Peyer's patch (tissue), 4 donors: ENCODE results near the gene TNFAIP1. TPM values are rescaled to one million over a fixed set of nuclear protein-coding genes. Genes with fewer than 3 reads are reported as not detected.

Experiments used
- DNase-seq, 3 donors: peaks; one replicate each; pipeline ENCODE4 v3.0.0-alpha.2; 2017 to 2019
- H3K27ac ChIP-seq, 4 donors: fragments of 200-600 bp; sonication (generic); one replicate each; pipeline ENCODE4 v1.5.1; 2016 to 2019
- H3K27me3 ChIP-seq, 2 donors: fragments of 200-600 bp; sonication (generic); one replicate each; pipeline ENCODE4 v1.5.1; 2019
- H3K36me3 ChIP-seq, 3 donors: fragments of 200-600 bp; sonication (generic); one replicate each; pipeline ENCODE4 v1.5.1; 2016 to 2019
- H3K4me1 ChIP-seq, 4 donors: fragments of 200-600 bp; sonication (generic); one replicate each; pipeline ENCODE4 v1.5.1; 2016 to 2019
- H3K4me3 ChIP-seq, 4 donors: fragments of 200-600 bp; sonication (generic); 1 replicate in 3 of 4; 2 replicates in 1 of 4; pipeline ENCODE4 v1.5.1; 2016 to 2019; ENCODE audit warnings: mild to moderate bottlenecking in 1 of 4
- H3K9me3 ChIP-seq, 4 donors: fragments of 200-600 bp; sonication (generic); one replicate each; pipeline ENCODE4 v1.5.1; 2016 to 2019; ENCODE audit warnings: mild to moderate bottlenecking in 1 of 4
- CTCF ChIP-seq, 6 experiments: fragments of 450-650 bp in 4 of 6; fragments of 200-600 bp in 2 of 6; sonication (generic) in 1 of 6; IDR thresholded peaks; one replicate each; pipeline ENCODE4 v1.5.1; 2017 to 2019; ENCODE audit warnings: antibody characterized with exemption in 6 of 6, mild to moderate bottlenecking in 3 of 6, moderate library complexity in 1 of 6
- POLR2A ChIP-seq, 2 donors: fragments of 450-650 bp; IDR thresholded peaks; one replicate each; pipeline ENCODE4 v1.5.1; 2017; ENCODE audit warnings: antibody characterized with exemption in 2 of 2, mild to moderate bottlenecking in 2 of 2, moderate library complexity in 2 of 2
- total RNA-seq, 4 donors: library from RNA; depleted of rRNA; stranded (reverse); fragments of >200 nt; gene quantifications; one replicate each; pipeline ENCODE4 v1.1.0, GENCODE V29; 2016

TNFAIP1 gene
- total RNA-seq, 4 donors from 2014 or later: 28.9 to 36.3 (median 31.1) TPM

GRCh38 chr17:28394337-28395116 lies 59.0 kb downstream of the TNFAIP1 start:
- no peak overlapping the region for H3K4me3 ChIP-seq
- H3K27me3 ChIP-seq: no peaks in the 10 kb centered on the region
- H3K27ac ChIP-seq: no peak overlapping the region
- no peak for TF ChIP-seq CTCF (IDR thresholded peaks at IDR 0.05)
- TF ChIP-seq POLR2A (IDR thresholded peaks at IDR 0.05): no peak
- DNase-seq: no peak
- H3K9me3 ChIP-seq: no peaks in the 10 kb centered on the region
- H3K4me1 ChIP-seq: no peaks in the 10 kb centered on the region
- peaks cover 0 to 58% (median 2%) of the 10 kb centered on the region in 3 donors for H3K36me3 ChIP-seq

DNA sequence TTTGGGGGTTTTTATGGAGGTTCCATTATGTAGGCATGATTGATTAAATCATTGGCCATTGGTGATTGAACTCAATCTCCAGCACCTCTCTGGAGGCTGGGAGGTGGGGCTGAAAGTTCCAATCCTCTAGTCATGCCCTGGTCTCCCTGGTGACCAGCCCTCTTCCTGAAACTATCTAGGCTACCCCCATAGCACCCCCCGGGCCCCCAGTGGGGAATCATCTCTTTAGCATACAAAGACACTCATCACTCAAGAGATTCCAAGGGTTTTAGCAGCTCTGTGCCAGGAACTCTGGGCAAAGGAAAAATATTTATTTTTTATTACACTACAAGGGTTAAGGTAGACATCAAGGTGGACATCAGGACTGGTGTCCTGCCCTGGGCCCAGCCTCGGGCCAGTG lies 59.9 kb downstream of the TNFAIP1 start:
- no peak for TF ChIP-seq CTCF (IDR thresholded peaks at IDR 0.05)
- TF ChIP-seq POLR2A (IDR thresholded peaks at IDR 0.05): no peak
- no peak for DNase-seq
- no peaks in the 10 kb centered on the region for H3K27me3 ChIP-seq
- no peaks in the 10 kb centered on the region for H3K4me1 ChIP-seq
- H3K36me3 ChIP-seq: peaks cover 0 to 49% (median 2%) of the 10 kb centered on the region in 3 donors
- H3K9me3 ChIP-seq: no peaks in the 10 kb centered on the region
- no peak overlapping the region for H3K4me3 ChIP-seq
- no peak overlapping the region for H3K27ac ChIP-seq

DNA sequence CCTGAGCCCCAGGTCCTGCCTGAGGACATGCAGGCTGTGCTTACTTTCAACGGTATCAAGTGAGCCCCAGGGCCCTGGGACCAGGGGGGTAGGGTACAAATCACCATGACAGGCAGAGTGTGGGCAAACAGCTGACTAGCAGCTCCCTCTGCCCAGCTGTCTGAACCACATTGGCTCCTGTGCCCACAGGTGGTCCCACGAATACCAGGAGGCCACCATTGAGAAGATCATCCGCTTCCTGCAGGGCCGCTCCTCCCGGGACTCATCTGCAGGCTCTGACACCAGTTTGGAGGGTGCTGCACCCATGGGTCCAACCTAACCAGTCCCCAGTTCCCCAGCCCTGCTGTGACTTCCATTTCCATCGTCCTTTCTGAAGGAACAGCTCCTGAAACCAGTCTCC lies 60.4 kb downstream of the TNFAIP1 start:
- no peak overlapping the region for H3K4me3 ChIP-seq
- no peaks in the 10 kb centered on the region for H3K4me1 ChIP-seq
- DNase-seq: no peak
- no peak for TF ChIP-seq POLR2A (IDR thresholded peaks at IDR 0.05)
- TF ChIP-seq CTCF (IDR thresholded peaks at IDR 0.05): no peak
- H3K9me3 ChIP-seq: no peaks in the 10 kb centered on the region
- H3K27me3 ChIP-seq: no peaks in the 10 kb centered on the region
- peaks cover 0 to 44% (median 2%) of the 10 kb centered on the region in 3 donors for H3K36me3 ChIP-seq
- no peak overlapping the region for H3K27ac ChIP-seq

Other genes starting within 250 kb of the TNFAIP1 start
- gene TMEM97, start 16.6 kb upstream of the TNFAIP1 start, total RNA-seq: 1 to 10 TPM; 7.7 to 8.9 (median 8.1) TPM
- gene IFT20, start 289 bp upstream of the TNFAIP1 start, total RNA-seq: 10 to 100 TPM; 34.7 to 69.7 (median 62.0) TPM
- gene POLDIP2, start 21.8 kb downstream of the TNFAIP1 start, total RNA-seq: 10 to 100 TPM; 49.5 to 87.2 (median 79.0) TPM
- gene SEBOX, start 29.4 kb downstream of the TNFAIP1 start, total RNA-seq: not detected
- gene VTN, start 34.5 kb downstream of the TNFAIP1 start, total RNA-seq: under 1 TPM in 1 of 4 donors, not detected in 3; 0.57 TPM
- 10 to 100 TPM; 12.8 to 37.6 (median 24.6) TPM for gene SARM1, start 35.9 kb downstream of the TNFAIP1 start, total RNA-seq
- gene SLC46A1, start 70.5 kb downstream of the TNFAIP1 start, total RNA-seq: 10 to 100 TPM in 2 of 4 donors, 1 to 10 TPM in 2; 2.5 to 92.6 (median 15.5) TPM
- gene SLC13A2, start 137.9 kb downstream of the TNFAIP1 start, total RNA-seq: 100 to 1,000 TPM in 3 of 4 donors, 10 to 100 TPM in 1; 11.6 to 612 (median 544) TPM
- gene FOXN1, start 170.6 kb downstream of the TNFAIP1 start, total RNA-seq: not detected
- 10 to 100 TPM; 22.6 to 39.2 (median 31.4) TPM for gene UNC119, start 216.9 kb downstream of the TNFAIP1 start, total RNA-seq
- gene PIGS, start 235.8 kb downstream of the TNFAIP1 start, total RNA-seq: 100 to 1,000 TPM in 2 of 4 donors, 10 to 100 TPM in 2; 47.0 to 188 (median 107) TPM
- gene ALDOC, start 241.1 kb downstream of the TNFAIP1 start, total RNA-seq: 100 to 1,000 TPM in 2 of 4 donors, 10 to 100 TPM in 2; 14.9 to 192 (median 120) TPM